OCI-LY7 (cell line): ENCODE data around the gene RBM44. TPM values are rescaled to one million over a fixed set of nuclear protein-coding genes. Genes with fewer than 3 reads are reported as not detected.

Source experiments
- BruUV-seq: library from RNA; stranded (reverse); fragments of 400-500 nt; replicated peaks from 2 replicates; lab custom pipeline; 2021; lab: Mats Ljungman, UMichigan
- CTCF ChIA-PET: fragments of 300-600 bp; sonication (Branson Sonifier 250); formaldehyde crosslinking; loops from one replicate; lab custom pipeline; 2022; ENCODE audit warnings: antibody characterized with exemption; ENCODE audit not compliant: unreplicated experiment; lab: Charles Lee
- POLR2A ChIA-PET: fragments of 300-600 bp; sonication (Branson Sonifier 250); formaldehyde crosslinking; loops from one replicate; lab custom pipeline; 2022; ENCODE audit warnings: antibody characterized with exemption; lab: Charles Lee
- DNase-seq: peaks from one replicate; pipeline ENCODE4 v3.0.0-alpha.2; 2015; ENCODE audit warnings: low spot score
- H2AFZ ChIP-seq: fragments of 200-600 bp; sonication (generic), shearing (Covaris generic); 2 replicates; pipeline ENCODE4 v1.6.1; 2014; ENCODE audit warnings: mild to moderate bottlenecking, antibody characterized with exemption, low read length, moderate library complexity
- H3K27ac ChIP-seq: fragments of 200-600 bp; sonication (generic); 2 replicates; pipeline ENCODE4 v1.5.1; 2014; ENCODE audit warnings: mixed run types, low read depth, mild to moderate bottlenecking, moderate library complexity, low read length, inconsistent platforms; ENCODE audit not compliant: poor library complexity, severe bottlenecking
- H3K36me3 ChIP-seq: fragments of 200-600 bp; sonication (generic); 2 replicates; pipeline ENCODE4 v1.6.1; 2014; ENCODE audit warnings: mild to moderate bottlenecking, antibody characterized with exemption, low read length, moderate library complexity, mixed read lengths; ENCODE audit not compliant: insufficient read depth
- H3K4me1 ChIP-seq: fragments of 200-600 bp; sonication (generic); 2 replicates; pipeline ENCODE4 v1.5.1; 2014; ENCODE audit warnings: mild to moderate bottlenecking, low read length; ENCODE audit not compliant: insufficient read depth, poor library complexity, severe bottlenecking
- H3K4me2 ChIP-seq: fragments of 200-600 bp; sonication (generic); 2 replicates; pipeline ENCODE4 v1.6.1; 2014; ENCODE audit warnings: mild to moderate bottlenecking, low read length
- H3K4me3 ChIP-seq: fragments of 200-600 bp; sonication (generic); 2 replicates; pipeline ENCODE4 v1.5.1; 2014; ENCODE audit warnings: mild to moderate bottlenecking, low read depth, low read length; ENCODE audit not compliant: poor library complexity, severe bottlenecking
- H3K79me2 ChIP-seq: fragments of 200-600 bp; sonication (generic); 2 replicates; pipeline ENCODE4 v1.6.1; 2016; ENCODE audit warnings: low read depth, mild to moderate bottlenecking, low read length, moderate library complexity, mixed read lengths; ENCODE audit not compliant: insufficient read depth
- H3K9me2 ChIP-seq: fragments of 200-600 bp; sonication (generic); 2 replicates; pipeline ENCODE4 v1.6.1; 2016; ENCODE audit warnings: mild to moderate bottlenecking, low read length, mixed read lengths; ENCODE audit not compliant: insufficient read depth
- H3K9me3 ChIP-seq: fragments of 200-600 bp; sonication (generic); 2 replicates; pipeline ENCODE4 v1.6.1; 2014; ENCODE audit warnings: mild to moderate bottlenecking, mixed run types, low read length, mixed read lengths
- H4K20me1 ChIP-seq: fragments of 200-600 bp; sonication (generic); 2 replicates; pipeline ENCODE4 v1.6.1; 2014; ENCODE audit warnings: mild to moderate bottlenecking, antibody characterized with exemption, low read length, moderate library complexity, mixed read lengths; ENCODE audit not compliant: insufficient read depth
- EZH2phosphoT487 ChIP-seq: fragments of 200-600 bp; sonication (generic); IDR thresholded peaks from 2 replicates; pipeline ENCODE4 v1.6.1; 2018; ENCODE audit warnings: low read depth, borderline replicate concordance, mild to moderate bottlenecking, mixed run types, antibody characterized with exemption, low read length, moderate library complexity, mixed read lengths
- intact Hi-C: fragments of 100-400 bp; cut with micrococcal nuclease; formaldehyde crosslinking; loops from one replicate; pipeline ENCODE4 v1.10.0; 2022; ENCODE audit not compliant: unreplicated experiment
- total RNA-seq, 2 experiments: library from RNA; depleted of rRNA in 1 of 2; stranded (reverse); fragments of >200 nt in 1 of 2; shearing (Covaris generic) in 1 of 2; gene quantifications; 2 replicates each; pipeline ENCODE4 v1.2.3, GENCODE V29; 2014 to 2022
- TF ChIP-seq, protein P1 (sequence below): fragments of 200-600 bp; sonication (generic); conservative IDR thresholded peaks from 2 replicates; pipeline ENCODE4 v1.5.1; 2014; ENCODE audit warnings: mild to moderate bottlenecking, antibody characterized with exemption, low read length, moderate library complexity, mixed read lengths

Gene RBM44
- total RNA-seq, 2 experiments from 2014 or later = 0.72 to 1.2 TPM

DNA sequence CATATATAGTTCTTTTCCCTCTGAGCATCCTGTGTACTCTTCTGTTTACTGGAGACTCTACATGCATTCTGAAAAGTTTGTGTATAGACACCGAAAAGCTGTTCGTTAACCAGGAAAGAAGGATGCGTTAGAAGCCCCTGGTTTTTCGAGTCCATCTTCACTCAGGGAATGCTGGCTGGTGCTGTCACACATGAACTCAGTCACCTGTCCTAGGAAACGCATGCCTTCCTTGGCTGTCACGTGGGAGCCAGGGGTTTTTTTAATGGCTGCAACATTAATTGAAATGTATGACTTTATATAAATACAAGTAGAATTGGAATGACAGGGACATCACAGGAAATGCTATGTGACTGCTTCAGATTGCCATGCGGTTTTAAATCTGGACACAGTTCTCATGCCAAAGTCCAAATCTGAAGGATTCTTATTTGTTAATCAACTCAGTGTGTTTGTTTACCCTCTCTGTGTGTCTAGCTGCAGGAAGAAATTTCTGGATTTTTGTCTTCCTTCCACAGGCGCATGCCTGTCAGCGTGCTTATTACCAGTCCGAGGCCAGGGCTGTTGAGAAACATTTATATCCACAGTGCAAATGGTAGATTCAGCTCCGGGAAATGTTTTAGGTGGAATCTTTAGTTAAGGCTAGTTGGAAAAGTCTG lies 63.4 kb downstream of the RBM44 start:
- H4K20me1 ChIP-seq = no peaks in the 10 kb centered on the region
- intact Hi-C loops = no loop called here
- no peak overlapping the region for H2AFZ ChIP-seq
- H3K4me1 ChIP-seq = no peaks in the 10 kb centered on the region
- H3K9me2 ChIP-seq = no peaks in the 10 kb centered on the region
- H3K4me3 ChIP-seq = no peak overlapping the region
- no peaks in the 10 kb centered on the region for H3K79me2 ChIP-seq
- TF ChIP-seq EZH2phosphoT487 = no peak
- TF ChIP-seq, protein P1, sequence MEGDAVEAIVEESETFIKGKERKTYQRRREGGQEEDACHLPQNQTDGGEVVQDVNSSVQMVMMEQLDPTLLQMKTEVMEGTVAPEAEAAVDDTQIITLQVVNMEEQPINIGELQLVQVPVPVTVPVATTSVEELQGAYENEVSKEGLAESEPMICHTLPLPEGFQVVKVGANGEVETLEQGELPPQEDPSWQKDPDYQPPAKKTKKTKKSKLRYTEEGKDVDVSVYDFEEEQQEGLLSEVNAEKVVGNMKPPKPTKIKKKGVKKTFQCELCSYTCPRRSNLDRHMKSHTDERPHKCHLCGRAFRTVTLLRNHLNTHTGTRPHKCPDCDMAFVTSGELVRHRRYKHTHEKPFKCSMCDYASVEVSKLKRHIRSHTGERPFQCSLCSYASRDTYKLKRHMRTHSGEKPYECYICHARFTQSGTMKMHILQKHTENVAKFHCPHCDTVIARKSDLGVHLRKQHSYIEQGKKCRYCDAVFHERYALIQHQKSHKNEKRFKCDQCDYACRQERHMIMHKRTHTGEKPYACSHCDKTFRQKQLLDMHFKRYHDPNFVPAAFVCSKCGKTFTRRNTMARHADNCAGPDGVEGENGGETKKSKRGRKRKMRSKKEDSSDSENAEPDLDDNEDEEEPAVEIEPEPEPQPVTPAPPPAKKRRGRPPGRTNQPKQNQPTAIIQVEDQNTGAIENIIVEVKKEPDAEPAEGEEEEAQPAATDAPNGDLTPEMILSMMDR = no peak
- H3K36me3 ChIP-seq = no peaks in the 10 kb centered on the region
- no peak overlapping the region for H3K4me2 ChIP-seq
- no peak overlapping the region for H3K27ac ChIP-seq
- ChIA-PET CTCF (no interaction called here), POLR2A (interaction anchor here (0.6 kb wide), 1 partner anchor 31 kb away, joined by 4 read pairs; no protein-coding TSS in a partner anchor)
- no peaks in the 10 kb centered on the region for H3K9me3 ChIP-seq
- BruUV-seq = no TSS peak
- DNase-seq = no peak

DNA sequence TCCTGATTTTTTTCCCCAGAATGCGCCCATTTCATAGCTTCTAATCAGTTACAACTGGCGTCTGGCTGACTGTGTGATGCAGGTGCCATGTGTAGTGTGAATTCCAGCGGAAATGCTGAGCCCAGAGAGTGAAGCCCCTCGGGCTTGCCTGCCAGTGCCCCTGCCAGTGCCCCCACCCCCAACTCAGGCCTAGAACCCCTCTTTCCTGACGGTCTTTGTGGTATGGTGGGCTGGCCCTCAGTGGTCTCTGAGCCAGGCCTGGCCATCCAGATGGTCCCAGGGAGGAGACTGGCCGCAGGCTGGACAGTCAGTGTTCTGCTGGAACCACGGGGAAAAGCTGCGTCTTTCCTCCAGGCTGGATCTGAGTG lies 63.9 kb downstream of the RBM44 start:
- Histone ChIP-seq H3K36me3 (no peaks in the 10 kb centered on the region), H3K9me2 (no peaks in the 10 kb centered on the region), H3K4me3 (no peak overlapping the region), H3K9me3 (no peaks in the 10 kb centered on the region), H2AFZ (no peak overlapping the region), H3K79me2 (no peaks in the 10 kb centered on the region), H4K20me1 (no peaks in the 10 kb centered on the region), H3K4me1 (no peaks in the 10 kb centered on the region), H3K4me2 (no peak overlapping the region), H3K27ac (no peak overlapping the region)
- no peak for DNase-seq
- CTCF ChIA-PET = no interaction called here
- POLR2A ChIA-PET = no interaction called here
- intact Hi-C loops = no loop called here
- no peak for TF ChIP-seq EZH2phosphoT487
- TF ChIP-seq, protein P1 = no peak
- no TSS peak for BruUV-seq

DNA sequence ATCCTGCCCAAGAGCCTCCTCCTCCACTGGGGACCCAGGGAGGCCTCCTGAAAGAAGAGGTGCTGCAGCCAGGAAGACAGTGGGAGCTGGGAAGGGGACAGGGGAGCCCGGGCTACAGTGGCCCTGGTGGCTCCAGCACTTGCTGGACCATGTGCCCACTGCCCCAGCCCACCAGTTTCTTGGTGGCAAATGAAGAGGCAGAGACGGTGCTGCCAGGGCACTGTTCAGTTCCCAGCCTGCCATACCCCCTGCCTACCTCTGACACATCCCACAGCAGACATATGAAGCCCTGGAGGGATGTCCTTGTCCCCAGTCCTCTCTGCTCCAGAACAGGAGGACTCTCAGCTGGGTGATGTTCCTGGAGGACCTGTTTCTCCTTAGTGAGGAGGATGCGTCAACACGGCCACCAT lies 64.5 kb downstream of the RBM44 start:
- no peaks in the 10 kb centered on the region for H3K36me3 ChIP-seq
- CTCF ChIA-PET = no interaction called here
- TF ChIP-seq EZH2phosphoT487 = no peak
- TF ChIP-seq, protein P1 = no peak
- no peak for DNase-seq
- no peak overlapping the region for H3K4me3 ChIP-seq
- H3K9me2 ChIP-seq = no peaks in the 10 kb centered on the region
- intact Hi-C loops = no loop called here
- H3K27ac ChIP-seq = no peak overlapping the region
- no peaks in the 10 kb centered on the region for H4K20me1 ChIP-seq
- H3K79me2 ChIP-seq = no peaks in the 10 kb centered on the region
- no peak overlapping the region for H2AFZ ChIP-seq
- BruUV-seq = no TSS peak
- no peak overlapping the region for H3K4me2 ChIP-seq
- H3K9me3 ChIP-seq = no peaks in the 10 kb centered on the region
- no peaks in the 10 kb centered on the region for H3K4me1 ChIP-seq
- POLR2A ChIA-PET = no interaction called here
